HFFc6 (cell line): ENCODE measurements around the gene STRA6. TPM values are rescaled to one million over a fixed set of nuclear protein-coding genes. Genes with fewer than 3 reads are reported as not detected.

Experiments used
- DNase-seq: peaks from one replicate; pipeline ENCODE4 v3.0.0-alpha.2; 2018
- H3K27ac Mint-ChIP-seq: 2 replicates; pipeline ENCODE4 v1.8.0; 2020; ENCODE audit warnings: mild to moderate bottlenecking, mixed read lengths
- H3K27me3 Mint-ChIP-seq: 2 replicates; pipeline ENCODE4 v1.8.0; 2021; ENCODE audit warnings: mild to moderate bottlenecking, moderate library complexity, mixed read lengths; ENCODE audit not compliant: insufficient read depth
- H3K36me3 Mint-ChIP-seq: 2 replicates; pipeline ENCODE4 v1.8.0; 2021; ENCODE audit warnings: low read depth, mixed read lengths
- H3K4me1 Mint-ChIP-seq: 2 replicates; pipeline ENCODE4 v1.8.0; 2020; ENCODE audit warnings: low read depth, mixed read lengths
- H3K4me3 Mint-ChIP-seq: 2 replicates; pipeline ENCODE4 v1.8.0; 2020; ENCODE audit warnings: mild to moderate bottlenecking, moderate library complexity, mixed read lengths
- H3K9me3 Mint-ChIP-seq: 2 replicates; pipeline ENCODE4 v1.8.0; 2020; ENCODE audit warnings: mild to moderate bottlenecking, mixed read lengths
- CTCF ChIP-seq: fragments of 200-600 bp; sonication (generic); IDR thresholded peaks from 2 replicates; pipeline ENCODE4 v1.5.0; 2021; ENCODE audit warnings: antibody characterized with exemption, mild to moderate bottlenecking
- total RNA-seq, 6 experiments: library from RNA; stranded (reverse); fragmentation: NEBNext Ultra II Directional; extraction: Animal tissue kit (Norgen Biotek cat#: 25700); gene quantifications; 2 replicates in 1 of 6; 3 replicates in 5 of 6; pipeline ENCODE4 v1.2.3, GENCODE V29; 2021

The STRA6 gene
- total RNA-seq, 6 experiments from 2014 or later = 2.2 to 3.2 (median 2.6) TPM

- DNase-seq = no peak
- Mint-ChIP-seq H3K9me3 (no peaks in the 10 kb centered on the region), H3K27ac (no peak overlapping the region), H3K4me3 (no peak overlapping the region), H3K27me3 (peaks cover 21% of the 10 kb centered on the region), H3K36me3 (no peaks in the 10 kb centered on the region), H3K4me1 (peaks cover 16% of the 10 kb centered on the region; the same call in 1 of the 2 replicates)
- TF ChIP-seq CTCF = no peak
Measured at GRCh38 chr15:74159773-74160172, 42.8 kb downstream of the STRA6 start.

GRCh38 chr15:74158855-74159650 is 43.5 kb downstream of the STRA6 start:
- peaks cover 15% of the 10 kb centered on the region for H3K27me3 Mint-ChIP-seq

DNA sequence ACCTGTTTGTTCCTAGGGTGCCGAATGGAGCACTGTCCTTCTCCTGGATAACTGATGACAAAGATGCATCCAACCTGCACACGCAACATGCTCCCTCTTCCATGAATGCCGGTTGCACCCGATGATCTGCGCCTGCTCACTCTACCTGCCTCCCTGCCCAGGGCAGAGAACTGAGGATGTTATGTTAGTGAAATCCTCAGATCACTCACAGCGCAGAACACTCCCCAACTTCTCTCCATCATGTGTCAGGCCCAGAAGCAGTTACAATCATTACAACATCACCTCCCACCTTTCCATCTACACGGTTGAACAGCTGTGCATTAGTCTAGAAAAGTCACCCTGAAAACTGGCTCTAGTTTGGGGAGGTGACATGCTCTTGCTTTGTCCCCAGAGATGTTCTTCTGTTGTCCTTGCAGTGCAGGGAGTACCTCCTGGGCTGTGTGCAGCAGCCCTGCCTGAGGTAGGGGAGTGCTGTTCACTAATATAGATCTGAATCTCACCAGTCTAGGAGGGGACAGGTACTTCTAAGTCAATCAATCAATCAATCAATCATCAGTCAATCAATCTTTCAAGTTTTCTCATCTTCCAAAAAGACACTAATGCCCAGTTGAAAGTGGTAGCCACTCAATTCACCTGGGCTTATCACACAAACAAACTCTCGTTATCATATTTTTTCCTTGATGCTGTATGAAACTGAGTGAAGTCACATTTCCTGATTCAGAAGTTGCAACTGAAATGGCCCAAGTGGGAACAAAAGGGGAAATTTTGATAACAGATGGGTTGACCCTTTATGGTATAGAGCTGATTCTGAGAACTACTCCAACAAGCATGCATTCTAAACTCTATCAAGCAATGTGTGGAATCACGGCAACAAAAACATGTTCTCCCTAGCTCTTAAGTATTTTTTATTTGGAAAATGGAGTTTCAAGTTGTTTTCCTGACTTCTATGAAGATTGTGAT is 44.4 kb downstream of the STRA6 start:
- Mint-ChIP-seq H3K27me3 (peaks cover 11% of the 10 kb centered on the region), H3K4me1 (peaks cover 22% of the 10 kb centered on the region; the same call in 1 of the 2 replicates), H3K36me3 (no peaks in the 10 kb centered on the region), H3K27ac (no peak overlapping the region), H3K9me3 (no peaks in the 10 kb centered on the region), H3K4me3 (no peak overlapping the region)
- no peak for DNase-seq
- TF ChIP-seq CTCF = no peak

More at GRCh38 chr15:74158855-74159650, 43.5 kb downstream of the STRA6 start:
- Mint-ChIP-seq H3K4me3 (no peak overlapping the region), H3K36me3 (no peaks in the 10 kb centered on the region), H3K4me1 (peaks cover 16% of the 10 kb centered on the region; the same call in 1 of the 2 replicates), H3K9me3 (no peaks in the 10 kb centered on the region), H3K27ac (no peak overlapping the region)
- TF ChIP-seq CTCF = no peak
- DNase-seq = no peak

DNA sequence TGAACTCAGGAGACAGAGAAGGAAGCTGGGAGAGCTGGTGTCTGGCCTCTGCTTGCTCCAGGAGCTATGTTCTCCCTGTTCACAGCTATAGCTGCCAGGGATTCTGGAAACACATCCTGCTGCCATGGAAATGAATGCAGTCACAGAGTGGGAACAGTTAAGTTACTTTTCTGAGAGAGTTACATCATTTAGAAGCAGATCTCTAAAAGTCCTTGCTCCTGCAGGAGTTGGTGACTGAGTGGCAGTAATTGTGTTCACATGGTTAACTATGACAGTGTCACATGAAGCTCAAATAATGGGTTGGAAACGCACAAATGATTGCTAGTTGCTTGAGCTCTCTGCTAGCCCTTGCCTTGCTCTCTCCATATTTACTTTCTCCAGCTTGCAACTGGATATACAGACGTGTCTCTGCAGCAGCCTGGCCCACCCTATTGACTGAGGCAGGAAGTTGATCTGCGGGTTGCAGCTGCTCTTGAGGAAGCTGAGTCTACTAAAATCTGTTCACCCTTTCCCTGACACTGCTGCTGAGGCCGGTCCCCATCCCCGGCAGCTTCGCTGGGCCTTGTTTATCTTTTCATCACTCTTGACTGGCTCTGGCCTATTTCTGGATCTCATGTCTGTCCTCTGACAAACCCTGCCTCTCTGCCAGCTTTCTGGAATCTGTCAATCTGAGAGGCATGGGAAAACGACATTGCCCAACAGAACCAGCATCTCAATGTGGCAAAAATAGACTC is 45.7 kb downstream of the STRA6 start:
- Mint-ChIP-seq H3K4me1 (peaks cover 25% of the 10 kb centered on the region; the same call in 1 of the 2 replicates), H3K4me3 (no peak overlapping the region), H3K27ac (peak overlapping the region; percentile 58; the same call in 1 of the 2 replicates), H3K27me3 (peaks cover 7% of the 10 kb centered on the region), H3K36me3 (no peaks in the 10 kb centered on the region), H3K9me3 (no peaks in the 10 kb centered on the region)
- peak; percentile 36 for DNase-seq
- no peak for TF ChIP-seq CTCF
